ENCODE data around the gene PLXNA1. TPM values are rescaled to one million over a fixed set of nuclear protein-coding genes. Genes with fewer than 3 reads are reported as not detected.

The PLXNA1 gene
- total and polyA plus RNA-seq, 9 donors: 9.2 to 47.2 (median 25.7) TPM

DNA sequence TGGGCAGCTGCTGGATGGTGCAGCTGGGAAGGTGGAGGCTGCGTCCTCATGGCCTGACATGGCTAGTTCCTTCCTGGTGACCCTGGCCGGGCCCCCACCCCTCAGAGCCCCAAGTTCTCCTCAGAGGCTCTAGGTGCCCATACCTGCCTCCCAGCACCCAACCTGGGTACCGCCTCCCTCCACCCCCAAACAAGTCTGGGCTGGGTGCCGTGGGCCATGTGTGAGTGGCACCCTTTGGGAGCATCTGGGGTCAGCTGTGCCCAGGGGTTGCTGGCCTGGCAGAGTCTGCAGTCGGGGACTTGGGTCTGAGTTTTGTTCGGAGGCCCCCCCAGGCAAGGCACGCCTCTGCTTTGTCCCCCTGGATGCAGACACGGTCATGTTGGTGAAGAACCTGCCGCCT, 10.5 kb downstream of the PLXNA1 start:
- TF ChIP-seq POLR2A (IDR thresholded peaks at IDR 0.05) (no peak), EP300 (IDR thresholded peaks at IDR 0.05) (no peak)
- TF ChIP-seq, protein P1, sequence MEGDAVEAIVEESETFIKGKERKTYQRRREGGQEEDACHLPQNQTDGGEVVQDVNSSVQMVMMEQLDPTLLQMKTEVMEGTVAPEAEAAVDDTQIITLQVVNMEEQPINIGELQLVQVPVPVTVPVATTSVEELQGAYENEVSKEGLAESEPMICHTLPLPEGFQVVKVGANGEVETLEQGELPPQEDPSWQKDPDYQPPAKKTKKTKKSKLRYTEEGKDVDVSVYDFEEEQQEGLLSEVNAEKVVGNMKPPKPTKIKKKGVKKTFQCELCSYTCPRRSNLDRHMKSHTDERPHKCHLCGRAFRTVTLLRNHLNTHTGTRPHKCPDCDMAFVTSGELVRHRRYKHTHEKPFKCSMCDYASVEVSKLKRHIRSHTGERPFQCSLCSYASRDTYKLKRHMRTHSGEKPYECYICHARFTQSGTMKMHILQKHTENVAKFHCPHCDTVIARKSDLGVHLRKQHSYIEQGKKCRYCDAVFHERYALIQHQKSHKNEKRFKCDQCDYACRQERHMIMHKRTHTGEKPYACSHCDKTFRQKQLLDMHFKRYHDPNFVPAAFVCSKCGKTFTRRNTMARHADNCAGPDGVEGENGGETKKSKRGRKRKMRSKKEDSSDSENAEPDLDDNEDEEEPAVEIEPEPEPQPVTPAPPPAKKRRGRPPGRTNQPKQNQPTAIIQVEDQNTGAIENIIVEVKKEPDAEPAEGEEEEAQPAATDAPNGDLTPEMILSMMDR (IDR thresholded peaks at IDR 0.05): no peak
- H3K4me3 ChIP-seq: no peak overlapping the region
- H3K27ac ChIP-seq: no peak overlapping the region
- no peaks in the 10 kb centered on the region for H3K9me3 ChIP-seq
- H3K27me3 ChIP-seq: no peaks in the 10 kb centered on the region
- H3K4me1 ChIP-seq (ENCODE audit: insufficient read depth): peaks cover 5% of the 10 kb centered on the region
- no peaks in the 10 kb centered on the region for H3K36me3 ChIP-seq
- DNase-seq: no peak
- 89 to 92% (median 89%) methylated on average over 9 of the region's 9 CpGs for WGBS, 3 donors
- intact Hi-C loops (cut with DNase I): loop anchor here in 1 of 4 donors (10.0 kb wide), 1 partner anchor 551 kb away; no protein-coding TSS in a partner anchor

DNA sequence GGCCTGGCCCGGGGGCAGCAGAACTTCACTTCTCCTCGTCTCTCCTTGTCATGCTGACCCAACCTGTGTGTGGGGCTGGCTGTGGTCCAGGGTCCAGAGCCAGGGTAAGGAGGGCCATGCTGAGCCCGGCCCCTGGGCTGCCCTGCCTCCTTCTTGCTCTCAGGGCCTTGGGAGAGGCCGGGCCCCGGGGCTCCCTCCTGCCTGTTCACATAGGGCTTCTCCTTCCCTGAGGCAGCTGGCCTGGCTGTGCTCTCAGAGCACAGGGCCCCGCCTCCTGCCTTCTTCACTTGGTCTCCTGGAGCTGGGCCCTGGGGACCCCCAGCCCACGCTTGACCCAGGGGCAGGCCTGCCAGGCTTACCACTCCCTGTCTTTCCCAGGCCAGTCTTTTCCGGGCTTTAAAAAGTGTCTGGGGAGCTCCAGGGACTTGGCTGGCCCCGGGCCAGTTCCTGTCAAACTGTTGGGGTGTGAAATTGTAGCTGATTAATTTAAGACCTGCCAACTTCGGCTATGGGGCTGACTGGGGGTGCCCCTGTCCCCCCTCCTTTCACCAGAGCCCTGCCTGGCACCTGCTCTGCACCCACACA, 11.8 kb downstream of the PLXNA1 start:
- H3K27me3 ChIP-seq: no peaks in the 10 kb centered on the region
- H3K4me3 ChIP-seq: no peak overlapping the region
- peak overlapping the region; percentile 3 to 61 for H3K27ac ChIP-seq
- H3K4me1 ChIP-seq (ENCODE audit: insufficient read depth): peaks cover 8% of the 10 kb centered on the region
- intact Hi-C loops (cut with DNase I): loop anchor here in 2 of 4 donors (5.0 to 10.0 kb wide), 2 partner anchors 242 to 550 kb away; no protein-coding TSS in a partner anchor
- no peaks in the 10 kb centered on the region for H3K9me3 ChIP-seq
- WGBS, 3 donors: 40 to 51% (median 51%) methylated on average over 10 of the region's 10 CpGs
- TF ChIP-seq EP300 (IDR thresholded peaks at IDR 0.05) (no peak), POLR2A (IDR thresholded peaks at IDR 0.05) (no peak)
- TF ChIP-seq, protein P1 (IDR thresholded peaks at IDR 0.05): no peak
- no peaks in the 10 kb centered on the region for H3K36me3 ChIP-seq
- no peak for DNase-seq

DNA sequence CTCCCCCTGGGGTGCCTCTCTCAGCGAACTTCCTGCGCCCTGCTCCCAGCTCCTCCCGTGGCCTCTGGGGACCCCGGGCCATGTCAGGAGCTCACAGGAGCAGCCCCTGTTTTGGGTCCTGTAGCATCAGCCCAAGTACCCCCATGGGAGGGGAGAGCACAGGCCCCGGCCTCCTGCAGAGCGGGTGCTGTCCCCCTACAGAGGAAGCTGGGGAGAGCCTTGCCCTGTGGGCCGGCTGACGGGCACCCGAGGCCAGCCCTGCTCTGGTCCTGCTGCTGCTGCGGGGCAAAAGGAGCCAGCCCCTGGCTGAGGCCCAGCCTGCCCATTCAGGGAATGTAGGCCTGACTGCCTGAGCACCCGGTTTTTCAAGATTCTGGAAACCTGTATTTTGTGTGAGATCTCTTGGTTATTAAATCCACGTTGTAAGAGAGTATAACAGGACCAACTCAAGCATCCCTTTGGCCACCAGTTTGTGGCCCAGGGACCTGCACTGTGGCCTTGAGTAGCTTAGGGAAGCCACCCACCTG, 12.4 kb downstream of the PLXNA1 start:
- no peak for DNase-seq
- WGBS, 3 donors: 67 to 85% (median 84%) methylated on average over 9 to 12 of the region's 12 CpGs
- TF ChIP-seq POLR2A (IDR thresholded peaks at IDR 0.05): no peak
- no peak for TF ChIP-seq EP300 (IDR thresholded peaks at IDR 0.05)
- TF ChIP-seq, protein P1 (IDR thresholded peaks at IDR 0.05): no peak
- Histone ChIP-seq H3K27ac (no peak overlapping the region), H3K4me1 (ENCODE audit: insufficient read depth) (peaks cover 8% of the 10 kb centered on the region), H3K4me3 (no peak overlapping the region), H3K27me3 (no peaks in the 10 kb centered on the region), H3K36me3 (no peaks in the 10 kb centered on the region), H3K9me3 (no peaks in the 10 kb centered on the region)
- intact Hi-C loops (cut with DNase I): loop anchor here in 2 of 4 donors (5.0 to 10.0 kb wide), 2 partner anchors 243 to 549 kb away; no protein-coding TSS in a partner anchor

DNA sequence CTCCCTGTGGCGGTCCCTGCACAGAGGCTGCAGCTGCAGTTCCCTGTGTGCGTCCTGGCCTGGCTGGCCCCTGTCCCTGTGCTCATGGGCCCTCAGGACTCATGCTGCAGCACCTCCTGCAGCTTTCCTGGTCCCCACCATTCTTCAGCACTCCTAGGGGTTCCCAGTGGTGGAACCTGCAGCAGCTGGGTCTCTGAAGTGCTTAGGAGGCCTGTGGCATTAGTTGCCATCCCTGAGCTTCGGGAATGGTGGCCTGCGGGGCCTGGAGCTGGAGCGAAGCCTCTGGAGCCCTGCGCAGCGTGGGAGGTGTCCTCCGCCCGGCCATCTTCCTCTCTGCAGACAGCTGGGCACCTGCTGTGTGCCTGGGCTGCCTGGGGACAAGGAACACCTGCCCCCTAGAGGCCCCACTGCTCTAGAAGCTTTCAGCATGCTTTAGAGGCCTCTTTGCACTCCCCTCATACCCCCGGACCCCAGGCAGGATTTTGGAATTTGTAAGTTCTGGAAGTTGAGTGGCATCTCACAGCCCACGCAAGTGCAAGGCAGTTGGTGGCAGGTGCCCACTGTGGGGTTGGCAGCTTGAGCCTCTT, 13.1 kb downstream of the PLXNA1 start:
- H3K4me3 ChIP-seq: no peak overlapping the region
- H3K36me3 ChIP-seq: no peaks in the 10 kb centered on the region
- intact Hi-C loops (cut with DNase I): loop anchor here in 2 of 4 donors (5.0 to 10.0 kb wide), 2 partner anchors 244 to 549 kb away; no protein-coding TSS in a partner anchor
- H3K27ac ChIP-seq: no peak overlapping the region
- H3K9me3 ChIP-seq: no peaks in the 10 kb centered on the region
- H3K4me1 ChIP-seq (ENCODE audit: insufficient read depth): peaks cover 8% of the 10 kb centered on the region
- H3K27me3 ChIP-seq: no peaks in the 10 kb centered on the region
- WGBS, 3 donors: 82 to 84% (median 83%) methylated on average over 10 to 11 of the region's 11 CpGs
- no peak for TF ChIP-seq POLR2A (IDR thresholded peaks at IDR 0.05)
- TF ChIP-seq, protein P1 (IDR thresholded peaks at IDR 0.05): no peak
- no peak for TF ChIP-seq EP300 (IDR thresholded peaks at IDR 0.05)
- no peak for DNase-seq

All from ovary (tissue), 9 donors.